HG03521 (cell line): Measurements from ENCODE around the gene MTUS2.
"Not testable (repeated sequence)": the region's sequence is repeated elsewhere in the genome, so short reads cannot be mapped to it uniquely, and the experiment has no call there.

Experiments used
- ATAC-seq: cut with Tn5 transposase; IDR thresholded peaks from one replicate; pipeline ENCODE4 v1.9.1; 2021; ENCODE audit warnings: mild to moderate bottlenecking, moderate library complexity; ENCODE audit not compliant: unreplicated experiment

MTUS2 gene

DNA sequence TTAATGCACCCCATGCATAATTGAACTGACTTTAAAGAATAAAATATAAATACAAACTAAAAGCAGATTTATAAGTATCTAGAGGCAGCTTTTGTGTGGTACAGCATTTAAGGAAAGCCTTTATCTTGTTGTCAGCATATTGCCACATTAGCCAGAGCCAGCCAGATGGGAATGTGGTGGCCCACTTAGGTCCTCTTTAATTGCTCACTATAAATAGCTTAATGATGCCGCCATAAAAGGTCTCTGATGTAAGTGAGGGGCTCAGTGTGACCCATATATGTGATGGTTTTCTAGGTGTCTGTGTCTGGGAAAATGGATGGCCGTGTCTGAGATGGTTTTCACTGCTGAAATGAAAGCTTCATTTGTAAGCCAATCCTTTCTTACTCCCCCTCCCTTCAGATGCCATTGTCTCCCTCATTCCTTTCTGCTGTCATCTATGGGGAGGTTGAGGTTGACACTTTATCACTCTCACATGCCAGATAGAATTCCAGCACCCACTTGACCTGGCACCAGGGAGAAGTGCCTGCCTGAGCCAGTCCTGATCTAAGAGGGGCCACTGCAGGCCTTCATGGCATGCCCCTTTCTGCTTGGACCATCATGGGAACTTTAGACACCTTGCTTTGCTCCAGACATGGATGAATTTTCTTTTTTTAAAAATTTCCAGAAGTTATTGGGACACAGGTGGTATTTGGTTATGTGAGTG, 135.3 kb downstream of the MTUS2 start:
- no peak for ATAC-seq

DNA sequence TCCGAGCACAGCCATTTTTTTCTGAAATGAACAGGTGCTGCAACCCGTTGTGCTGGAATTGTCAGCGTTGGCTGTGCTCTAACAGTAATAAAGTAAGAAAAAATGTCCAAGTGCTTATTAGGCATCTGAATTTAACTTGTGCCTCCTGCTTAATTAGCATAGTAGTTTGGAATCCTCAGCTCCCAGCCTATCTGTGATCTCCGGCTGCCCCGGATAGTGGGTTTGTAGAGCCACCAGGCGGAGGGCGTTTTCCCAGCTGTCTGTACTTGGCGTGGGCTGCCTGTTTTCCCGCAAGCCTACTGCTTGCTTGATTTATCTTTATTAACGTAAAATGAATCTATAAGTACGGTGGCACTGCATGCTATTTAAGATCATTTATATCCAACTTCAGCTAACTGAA, 137.9 kb downstream of the MTUS2 start:
- ATAC-seq, result no peak

DNA sequence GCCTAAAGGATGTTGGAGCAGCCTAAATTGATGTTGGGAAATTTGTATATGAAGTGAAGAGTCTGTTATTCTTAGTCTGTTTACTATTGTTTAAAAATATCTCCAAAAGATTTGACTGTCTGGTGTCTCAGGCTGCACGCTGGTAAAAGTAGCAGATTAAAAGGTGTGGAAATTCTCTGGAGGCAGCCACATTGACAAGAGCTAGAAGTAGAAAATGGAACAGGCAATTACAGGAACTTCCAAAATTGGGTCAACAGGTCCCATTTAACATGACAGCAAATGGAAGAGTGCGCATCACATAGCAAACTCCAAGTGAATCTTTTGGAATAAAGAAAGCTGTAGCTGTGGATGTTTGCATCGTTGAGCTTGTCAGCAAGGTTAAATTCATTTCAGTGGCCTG, 138.3 kb downstream of the MTUS2 start:
- no peak for ATAC-seq

DNA sequence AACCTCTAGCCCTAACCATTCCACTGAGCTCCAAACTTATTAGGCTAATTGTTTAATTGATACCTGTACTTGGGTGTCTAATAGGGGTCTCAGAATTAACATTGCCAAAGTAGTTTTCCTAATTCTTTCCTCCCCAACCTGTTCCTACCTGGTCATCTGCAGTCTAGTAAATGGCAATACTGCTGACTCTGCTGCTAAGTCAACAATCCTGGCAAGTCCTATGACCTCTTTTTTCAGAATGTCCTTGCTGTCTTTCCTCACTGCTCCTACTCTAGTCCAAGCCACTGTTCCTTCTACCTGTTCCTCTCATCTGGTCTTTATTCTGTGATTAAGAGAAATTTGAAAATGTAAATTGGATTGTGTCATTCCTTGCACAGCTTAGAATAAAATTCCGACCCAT, 143.9 kb downstream of the MTUS2 start:
- no peak for ATAC-seq

DNA sequence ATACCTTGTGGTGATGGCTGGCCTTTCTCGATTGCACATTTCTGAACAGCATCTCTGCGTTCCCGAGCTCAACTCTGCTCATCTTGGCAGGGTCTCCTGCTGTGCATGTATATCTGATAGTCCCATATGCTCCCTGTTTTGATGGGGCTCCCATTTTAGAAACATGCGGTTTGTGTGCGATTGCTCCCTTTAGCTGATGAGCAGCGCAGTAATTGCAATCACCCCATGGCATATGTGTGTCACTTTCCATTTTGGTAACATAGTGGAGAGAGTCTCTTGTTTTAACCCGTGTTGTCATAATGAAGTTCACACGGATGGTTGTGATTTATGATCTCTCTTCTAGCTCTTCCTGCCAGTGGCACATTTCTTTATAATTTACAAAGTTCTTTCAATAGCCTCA, 144.7 kb downstream of the MTUS2 start:
- ATAC-seq, result no peak

DNA sequence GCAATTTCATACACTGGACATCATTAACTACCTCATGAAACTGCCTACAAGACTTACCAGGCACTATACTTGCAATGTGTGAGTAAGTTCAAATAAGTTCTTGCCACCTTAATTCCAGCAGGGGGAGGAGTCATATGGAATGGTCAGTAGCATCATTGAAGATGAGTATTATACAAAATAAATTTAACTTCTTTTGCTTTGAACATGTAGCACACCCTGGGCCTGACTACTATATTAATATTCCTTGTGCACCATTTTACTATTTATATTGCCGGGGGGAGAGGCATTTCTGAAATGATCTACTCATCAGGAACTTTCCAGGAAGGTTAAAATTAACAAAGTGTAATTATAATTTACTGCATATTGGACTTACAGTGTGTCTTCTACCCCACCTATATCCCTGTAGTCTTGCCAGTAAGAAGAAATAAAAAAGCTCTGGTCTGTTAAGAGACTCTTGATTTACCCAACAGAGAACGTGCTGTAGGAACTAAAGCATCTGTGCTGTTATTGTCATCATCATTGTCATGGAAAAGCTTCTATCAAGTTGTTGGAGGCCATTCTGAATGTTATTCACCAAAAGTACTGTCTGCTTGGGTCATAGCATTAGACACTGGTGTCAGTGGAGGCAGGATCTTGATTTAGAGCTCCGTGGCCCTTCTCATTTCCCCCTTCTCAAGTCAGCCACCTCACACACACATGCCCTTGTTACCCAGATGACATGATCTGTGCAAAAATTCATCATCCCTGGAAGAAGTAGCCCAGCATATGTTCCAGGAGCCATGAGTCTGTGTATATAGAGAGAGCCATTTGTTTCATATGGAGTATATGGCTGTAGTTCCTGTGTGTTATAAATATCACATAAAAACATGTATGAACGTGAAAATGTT, 147.1 kb downstream of the MTUS2 start:
- ATAC-seq, result no peak

DNA sequence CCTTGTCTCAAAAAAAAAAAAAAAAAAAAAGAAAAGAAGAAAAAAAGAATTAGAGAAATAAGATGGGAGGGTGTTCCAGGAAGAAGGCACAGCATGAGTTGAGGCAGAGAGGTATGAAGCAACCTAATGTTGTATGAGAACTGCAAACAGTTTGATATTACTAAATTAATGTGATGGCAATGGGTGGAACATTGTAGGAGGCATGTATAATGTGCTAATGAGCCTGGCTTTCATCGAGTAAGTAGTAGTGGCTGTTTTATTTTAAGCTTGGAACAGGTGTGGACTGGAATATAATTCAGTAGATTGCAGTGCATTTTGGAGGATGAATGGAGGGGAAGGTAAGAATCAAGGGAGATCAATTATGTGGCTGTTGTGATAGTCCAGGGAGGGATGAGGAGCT, 156.1 kb downstream of the MTUS2 start:
- ATAC-seq, result no peak

DNA sequence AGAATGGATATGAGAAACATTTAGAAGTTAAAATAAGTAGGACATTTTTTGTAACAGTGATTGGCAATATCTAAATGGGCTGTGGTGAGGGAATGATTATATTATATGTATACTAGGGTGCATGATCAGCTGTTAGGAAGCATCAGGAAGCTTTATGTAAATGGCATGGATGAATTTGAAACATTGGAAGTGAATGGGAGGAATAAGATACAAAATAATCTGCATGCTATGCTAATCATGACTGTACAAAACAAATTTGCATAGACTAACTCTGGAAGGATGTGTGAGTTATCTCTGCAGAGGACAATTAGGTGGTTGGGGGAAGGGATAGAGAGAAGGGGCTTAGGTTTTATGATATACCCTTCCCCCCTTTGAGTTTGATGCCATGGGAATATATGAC, 156.5 kb downstream of the MTUS2 start:
- ATAC-seq, result no peak

DNA sequence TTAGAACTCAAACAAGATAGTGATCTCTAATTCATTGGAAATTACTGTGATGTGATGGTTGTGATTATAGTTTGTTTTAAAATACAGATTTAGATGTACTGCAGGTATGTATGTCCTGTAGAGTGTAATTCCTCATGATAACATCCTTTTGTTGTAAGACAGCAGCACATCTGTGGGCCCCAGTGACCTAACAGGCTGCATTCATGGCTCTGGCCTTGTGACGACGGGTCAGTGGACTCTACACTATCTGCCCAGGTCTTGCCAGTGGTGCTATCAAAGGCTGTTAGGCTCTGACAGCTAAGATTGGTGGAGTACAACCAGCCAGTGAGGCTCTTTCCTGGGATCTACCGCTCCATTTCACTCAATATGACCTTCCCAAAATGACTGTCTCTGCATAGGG, 158.4 kb downstream of the MTUS2 start:
- ATAC-seq, result no peak

DNA sequence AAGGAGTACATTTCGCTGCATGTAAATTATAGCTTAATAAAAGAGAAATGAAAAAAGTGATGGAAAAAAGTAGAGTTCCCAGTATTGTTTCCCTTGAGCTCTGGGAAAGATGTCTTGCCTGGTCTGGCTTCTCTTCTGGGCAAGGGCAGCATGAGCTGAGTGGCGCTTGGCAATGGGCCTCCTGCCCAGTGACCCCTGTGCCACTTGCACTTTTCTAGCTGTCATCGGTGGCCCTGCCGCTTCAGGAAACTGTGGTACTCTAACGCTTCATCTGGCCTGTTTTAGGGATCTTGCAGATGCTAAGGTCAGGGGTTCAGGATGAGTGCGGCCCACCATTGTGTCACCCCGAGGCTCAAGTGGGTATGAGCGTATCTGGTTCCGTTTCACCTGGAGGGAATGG, 161.4 kb downstream of the MTUS2 start:
- no peak for ATAC-seq

DNA sequence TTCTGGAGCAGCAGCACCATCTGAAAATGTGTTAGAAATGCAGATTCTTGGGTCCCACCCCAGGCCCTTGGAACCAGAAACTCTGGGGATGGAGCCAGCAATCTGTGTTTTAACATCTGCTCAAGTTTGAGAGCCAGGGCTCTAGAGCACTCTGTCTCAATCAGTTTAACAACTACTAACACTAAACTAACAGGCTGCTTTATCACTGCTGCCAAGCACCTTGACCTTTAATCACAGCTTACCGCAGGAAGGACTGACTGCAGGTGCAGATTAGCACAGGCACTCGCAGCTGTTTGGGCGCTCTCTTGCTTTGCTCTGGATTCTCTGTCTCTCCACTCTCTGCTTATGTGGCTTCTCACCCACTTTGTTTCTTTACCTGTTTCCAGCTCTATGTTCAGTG, 163.5 kb downstream of the MTUS2 start:
- ATAC-seq, result no peak

DNA sequence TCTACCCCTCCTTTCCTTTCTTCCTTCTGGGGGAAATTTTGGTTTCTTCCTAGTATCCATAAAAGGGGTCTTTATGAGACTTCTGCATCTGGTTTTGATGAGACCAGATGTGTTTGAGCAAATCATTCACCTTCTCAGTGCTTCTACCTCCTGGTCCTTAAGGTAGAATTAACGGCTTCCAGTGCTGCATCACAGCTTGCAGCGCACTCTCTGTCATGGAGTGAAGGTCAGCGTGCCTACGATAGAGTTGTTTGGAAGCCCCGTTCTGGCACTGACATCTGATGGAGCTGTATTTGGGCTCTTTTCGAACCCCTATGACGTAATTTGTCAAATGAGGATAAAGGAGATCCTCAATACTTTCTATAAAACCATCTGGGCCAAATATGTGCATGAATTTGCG, 164.2 kb downstream of the MTUS2 start:
- ATAC-seq, result no peak

DNA sequence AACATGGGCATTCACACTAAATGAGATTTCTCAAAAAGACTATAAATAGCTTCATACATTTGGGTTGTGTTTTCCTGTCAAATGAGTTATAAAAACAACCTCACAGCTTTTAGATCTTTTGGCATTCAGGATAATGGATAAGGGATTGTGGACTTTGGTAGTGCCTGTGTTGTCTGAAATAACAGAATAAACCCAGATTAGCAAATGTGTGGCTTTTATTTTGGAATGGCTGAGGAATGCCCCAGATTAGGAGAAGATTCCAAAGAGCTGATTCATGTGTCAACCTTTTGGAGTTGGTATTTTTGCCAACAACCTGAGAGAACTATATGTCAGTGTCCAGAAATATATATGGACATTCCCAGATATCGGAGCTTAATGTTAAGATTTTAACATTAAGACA, 164.7 kb downstream of the MTUS2 start:
- no peak for ATAC-seq

DNA sequence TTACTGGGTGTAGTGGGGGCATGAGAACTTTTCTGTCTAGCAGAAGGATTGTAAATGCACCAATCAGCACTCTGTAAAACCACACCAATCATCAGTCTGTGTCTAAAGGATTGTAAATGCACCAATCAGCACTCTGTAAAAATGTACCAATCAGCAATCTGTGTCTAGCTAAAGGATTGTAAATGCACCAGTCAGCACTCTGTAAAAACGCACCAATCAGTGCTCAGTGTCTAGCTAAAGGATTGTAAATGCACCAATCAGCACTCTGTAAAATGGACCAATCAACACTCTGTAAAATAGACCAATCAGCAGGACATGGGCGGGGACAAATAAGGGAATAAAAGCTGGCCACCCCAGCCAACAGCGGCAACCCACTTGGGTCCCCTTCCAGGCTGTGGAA, 170.2 kb downstream of the MTUS2 start:
- ATAC-seq, result not testable (repeated sequence)

DNA sequence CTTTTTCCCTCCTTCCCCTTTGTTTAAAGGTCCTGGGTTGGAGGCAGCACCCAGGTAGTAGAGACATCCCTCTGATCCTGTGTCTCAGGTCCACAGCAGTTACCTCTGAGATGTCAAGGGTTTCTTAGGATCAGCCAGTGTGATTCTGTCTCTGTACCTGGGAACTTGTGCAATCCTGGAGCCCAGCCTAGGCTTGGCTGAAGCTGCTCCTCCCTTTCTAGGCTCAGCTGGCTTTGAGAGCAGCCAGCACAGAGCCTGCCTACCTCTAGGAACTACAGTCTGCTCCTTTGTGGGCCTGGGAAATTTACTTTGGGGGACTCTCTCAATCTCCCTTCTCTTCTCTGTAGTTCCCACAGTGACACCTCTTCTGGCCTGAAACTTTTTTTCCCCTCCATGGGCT, 171.6 kb downstream of the MTUS2 start:
- ATAC-seq, result no peak

DNA sequence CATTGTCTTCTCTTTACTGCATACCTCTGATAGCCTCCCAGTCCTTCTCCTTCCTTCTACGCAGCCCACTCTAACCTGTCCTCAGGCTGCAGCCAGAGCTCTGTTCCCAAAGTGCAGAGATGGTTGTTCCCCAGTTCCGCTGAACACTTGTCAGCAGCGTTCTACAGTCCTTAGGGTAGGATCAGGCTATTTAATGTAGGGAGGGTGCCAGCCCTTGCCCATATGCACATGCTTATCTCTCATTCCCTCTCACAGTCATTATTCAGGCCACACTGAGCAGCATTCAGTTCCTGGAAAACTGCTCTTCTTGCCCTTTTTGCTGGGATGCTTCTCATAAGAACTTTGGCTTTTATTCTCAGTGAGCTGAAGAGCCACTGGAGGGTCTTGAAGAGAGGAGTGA, 180.7 kb downstream of the MTUS2 start:
- no peak for ATAC-seq

DNA sequence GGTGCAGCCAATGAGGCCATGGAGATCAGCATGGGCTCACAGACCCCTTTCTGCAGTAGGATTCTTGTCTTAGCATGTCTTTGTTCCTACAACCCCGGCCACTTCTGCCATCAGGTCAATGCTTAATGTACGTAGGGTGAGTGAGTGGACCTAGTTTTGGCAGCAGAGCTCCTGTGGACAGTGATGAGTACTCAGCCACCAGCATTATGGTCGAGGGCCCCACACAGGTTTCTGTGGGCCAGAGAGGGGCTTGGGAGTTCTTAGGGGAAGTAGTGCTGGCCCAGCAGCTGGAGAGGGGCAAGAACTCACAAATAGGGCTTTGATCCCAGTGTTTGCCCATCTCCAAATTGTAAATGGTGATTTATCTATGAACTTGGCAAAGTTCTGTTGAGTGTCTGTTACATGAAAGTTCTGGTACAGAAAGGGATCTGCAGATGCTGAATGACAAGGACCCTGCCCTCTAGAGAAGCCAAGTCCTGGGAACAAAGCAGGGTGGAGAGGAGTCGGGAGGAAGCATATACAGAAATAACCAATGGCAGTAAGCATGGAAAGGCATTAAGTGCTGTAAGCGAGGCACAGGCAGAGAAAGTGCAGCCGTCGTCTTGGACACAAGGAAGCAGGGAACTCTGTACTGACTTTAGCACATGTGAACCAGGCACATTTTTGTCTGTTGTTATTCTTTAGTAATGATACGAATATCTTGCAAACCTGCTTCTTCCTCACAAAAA, 185.1 kb downstream of the MTUS2 start:
- ATAC-seq, result no peak

DNA sequence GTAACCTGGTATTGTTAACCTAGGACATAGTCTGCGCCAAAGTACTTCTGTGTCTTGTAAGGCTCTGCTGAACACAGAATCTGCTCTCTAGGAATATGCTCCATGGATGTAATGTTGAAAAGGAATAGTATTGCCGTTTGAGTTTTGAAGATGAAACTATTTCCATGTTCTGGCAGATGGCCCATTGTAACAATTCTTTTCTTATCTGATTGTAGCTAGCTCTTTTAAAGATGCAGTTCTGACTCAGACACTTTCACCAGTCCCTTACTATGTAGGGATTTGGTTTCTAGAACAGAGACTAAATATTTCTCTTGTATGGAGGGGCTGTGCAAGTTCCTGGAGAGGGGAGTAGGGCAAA, 185.6 kb downstream of the MTUS2 start:
- no peak for ATAC-seq

DNA sequence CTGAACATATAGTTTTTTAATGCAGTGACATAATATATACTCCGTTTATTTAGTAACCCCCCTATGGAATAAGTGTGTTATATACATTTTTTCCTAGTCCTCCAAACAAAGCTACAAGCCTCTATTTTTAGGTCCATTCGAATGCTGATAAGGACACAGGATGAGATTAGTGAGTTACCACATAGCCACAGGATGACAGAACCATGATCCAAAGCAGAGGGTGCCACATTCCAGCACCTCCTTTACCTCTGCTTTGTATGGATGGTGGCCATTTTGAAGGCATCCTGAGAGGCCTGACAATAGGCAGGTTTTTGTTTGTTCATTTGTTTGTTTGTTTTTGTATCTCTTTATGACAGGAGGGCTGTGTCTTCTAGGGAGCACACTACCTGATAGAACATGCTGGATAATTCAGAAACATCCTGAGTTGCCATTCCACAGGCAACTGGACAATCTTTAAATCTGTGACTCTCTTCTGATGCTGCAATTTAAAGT, 186.3 kb downstream of the MTUS2 start:
- no peak for ATAC-seq

DNA sequence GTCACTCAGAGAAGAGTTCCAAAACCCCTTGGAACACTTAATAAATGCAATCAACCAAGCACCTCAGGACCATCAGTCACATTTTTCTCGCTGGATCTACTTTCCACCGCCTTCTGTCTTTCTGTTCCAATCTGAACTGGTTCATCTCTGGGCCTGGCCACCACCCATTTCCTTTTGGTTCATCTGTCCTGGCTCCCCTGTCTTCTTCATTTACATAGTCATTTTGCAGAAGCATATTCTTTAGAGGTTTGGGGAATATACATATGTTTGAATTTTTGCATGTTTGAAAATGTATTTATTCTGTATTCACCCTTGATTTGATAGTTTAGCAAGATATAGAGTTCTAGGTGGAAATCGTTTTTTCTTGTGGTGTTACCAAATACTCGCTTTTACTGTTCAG, 188.2 kb downstream of the MTUS2 start:
- no peak for ATAC-seq

DNA sequence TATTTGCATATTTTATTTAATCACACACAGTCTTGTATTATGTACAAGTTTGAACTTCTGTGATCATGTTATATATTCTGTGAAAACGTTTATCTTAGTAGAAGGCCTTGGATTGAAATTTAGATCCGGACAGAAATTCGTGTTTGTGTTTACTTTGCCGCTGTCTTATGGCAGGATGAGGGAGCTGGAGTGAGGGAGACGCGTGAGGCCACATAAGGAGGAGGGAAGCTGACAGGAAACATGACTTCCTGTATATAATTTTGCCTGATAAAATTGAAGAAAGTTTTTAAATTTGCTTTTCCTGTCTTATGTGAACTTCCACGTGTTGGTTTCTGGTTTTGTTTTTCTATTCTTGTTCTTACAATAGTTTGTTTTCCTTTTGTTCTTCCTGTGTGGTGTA, 200.2 kb downstream of the MTUS2 start:
- ATAC-seq, result no peak

DNA sequence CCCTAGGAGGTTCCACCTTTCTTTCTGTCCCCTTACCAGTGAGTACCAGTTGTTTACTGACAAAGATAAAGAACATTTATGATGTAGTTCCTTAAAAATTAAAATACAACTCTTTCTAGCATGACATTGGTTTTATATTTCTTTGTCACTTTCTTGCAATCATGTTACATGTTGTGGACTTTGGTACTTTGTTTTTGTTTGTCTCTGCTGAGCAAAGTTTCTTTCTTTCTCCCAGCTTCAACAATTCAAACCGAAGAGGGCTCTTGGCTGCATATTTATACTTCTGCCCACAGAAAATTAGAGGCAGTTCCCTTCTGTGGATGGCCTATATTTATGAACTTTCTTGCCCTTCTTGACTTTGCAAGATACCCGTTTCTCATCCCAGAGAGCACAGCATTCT, 201.2 kb downstream of the MTUS2 start:
- no peak for ATAC-seq
